Neutrophil (primary cell): ENCODE results near the gene PGK1.

Source experiments
- H3K27ac ChIP-seq: fragments of 200-600 bp; sonication (generic); 2 replicates; pipeline ENCODE4 v1.5.1; 2016; ENCODE audit warnings: mild to moderate bottlenecking, moderate library complexity
- H3K27me3 ChIP-seq: fragments of 200-600 bp; sonication (generic); 2 replicates; pipeline ENCODE4 v1.6.0; 2016; ENCODE audit warnings: mild to moderate bottlenecking
- H3K36me3 ChIP-seq: fragments of 200-600 bp; sonication (generic); 2 replicates; pipeline ENCODE4 v1.5.1; 2017
- H3K4me1 ChIP-seq, 2 experiments: fragments of 200-600 bp in 1 of 2; sonication (generic) in 1 of 2; 1 replicate in 1 of 2; 2 replicates in 1 of 2; pipeline versions ENCODE4 v1.5.1 to v1.6.1; 2013 to 2016; ENCODE audit warnings: low read depth in 1 of 2, low read length in 1 of 2, mild to moderate bottlenecking in 1 of 2, moderate library complexity in 1 of 2; ENCODE audit not compliant: control insufficient read depth in 1 of 2, insufficient read depth in 1 of 2
- H3K4me3 ChIP-seq, 2 experiments: fragments of 200-600 bp in 1 of 2; sonication (generic) in 1 of 2; 1 replicate in 1 of 2; 2 replicates in 1 of 2; pipeline ENCODE4 v1.5.1; 2013 to 2016; ENCODE audit warnings: low read depth in 1 of 2, low read length in 1 of 2, mild to moderate bottlenecking in 1 of 2, moderate library complexity in 1 of 2
- H3K9me3 ChIP-seq: fragments of 200-600 bp; sonication (generic); 2 replicates; pipeline ENCODE4 v1.5.1; 2016
- CTCF ChIP-seq: fragments of 200-600 bp; sonication (generic); IDR thresholded peaks from 2 replicates; pipeline ENCODE4 v1.5.1; 2016; ENCODE audit warnings: antibody characterized with exemption

PGK1 gene

GRCh38 chrX:78106651-78106986, 2.6 kb downstream of the PGK1 start:
- no peak for TF ChIP-seq CTCF
- Histone ChIP-seq H3K9me3 (no peaks in the 10 kb centered on the region), H3K4me1 (peaks cover 50 to 51% of the 10 kb centered on the region in 2 experiments), H3K27me3 (no peaks in the 10 kb centered on the region), H3K36me3 (peaks cover 16% of the 10 kb centered on the region), H3K4me3 (peak overlapping the region; percentile 74 to 98), H3K27ac (peak overlapping the region; percentile 97)

- TF ChIP-seq CTCF: no peak
- H3K4me3 ChIP-seq: no peak overlapping the region
- H3K9me3 ChIP-seq: no peaks in the 10 kb centered on the region
- peak overlapping the region; percentile 97 for H3K27ac ChIP-seq
- H3K36me3 ChIP-seq: peaks cover 29% of the 10 kb centered on the region
- no peaks in the 10 kb centered on the region for H3K27me3 ChIP-seq
- peaks cover 42 to 45% of the 10 kb centered on the region in 2 experiments for H3K4me1 ChIP-seq
These were observed 5.4 kb downstream of the PGK1 start for GRCh38 chrX:78109458-78109857.

- peak overlapping the region; percentile 20 for H3K27ac ChIP-seq
- H3K36me3 ChIP-seq: peaks cover 48% of the 10 kb centered on the region
- H3K4me3 ChIP-seq: no peak overlapping the region
- peaks cover 30 to 32% of the 10 kb centered on the region in 2 experiments for H3K4me1 ChIP-seq
- H3K27me3 ChIP-seq: no peaks in the 10 kb centered on the region
- H3K9me3 ChIP-seq: no peaks in the 10 kb centered on the region
- no peak for TF ChIP-seq CTCF
These were observed 7.3 kb downstream of the PGK1 start for GRCh38 chrX:78111140-78111931.

GRCh38 chrX:78116365-78116764, 12.3 kb downstream of the PGK1 start:
- no peak overlapping the region for H3K4me3 ChIP-seq
- peak overlapping the region; percentile 65 for H3K27ac ChIP-seq
- H3K36me3 ChIP-seq: peaks cover 84% of the 10 kb centered on the region
- no peaks in the 10 kb centered on the region for H3K9me3 ChIP-seq
- no peaks in the 10 kb centered on the region for H3K27me3 ChIP-seq
- peaks cover 4 to 6% of the 10 kb centered on the region in 2 experiments for H3K4me1 ChIP-seq
- no peak for TF ChIP-seq CTCF

GRCh38 chrX:78116766-78117165, 12.7 kb downstream of the PGK1 start:
- Histone ChIP-seq H3K27me3 (no peaks in the 10 kb centered on the region), H3K27ac (peak overlapping the region; percentile 65), H3K4me1 (peaks cover 4 to 6% of the 10 kb centered on the region in 2 experiments), H3K9me3 (no peaks in the 10 kb centered on the region), H3K36me3 (peaks cover 84% of the 10 kb centered on the region), H3K4me3 (no peak overlapping the region)
- TF ChIP-seq CTCF: no peak
